A549 (cell line): Measurements from ENCODE around the gene SLC12A8. TPM values are rescaled to one million over a fixed set of nuclear protein-coding genes. Genes with fewer than 3 reads are reported as not detected.

Experiments used
- ATAC-seq, 2 experiments: fragments of 200-7000 bp in 1 of 2; fragments of >200 bp in 1 of 2; cut with Nextera tagmentation in 1 of 2; cut with Tn5 transposase in 1 of 2; 3 replicates each; pipeline versions ENCODE4 v1.8.0 to v1.9.1; 2018 to 2020; ENCODE audit warnings: mild to moderate bottlenecking in 1 of 2, moderate library complexity in 1 of 2
- CTCF ChIA-PET: fragments of 300-600 bp; sonication (Branson Sonifier 250); formaldehyde crosslinking; extraction: SDS; loops from one replicate; lab custom pipeline; 2021; ENCODE audit warnings: antibody characterized with exemption, inconsistent platforms; lab: Yijun Ruan, JAX
- POLR2A ChIA-PET: fragments of 350-600 bp; formaldehyde crosslinking; extraction: SDS; loops from one replicate; lab custom pipeline; 2021; ENCODE audit warnings: antibody characterized with exemption, inconsistent platforms; lab: Yijun Ruan, JAX
- DNase-seq, 2 experiments: peaks; one replicate each; pipeline versions ENCODE4 v3.0.0 to v3.0.0-alpha.2; 2011 to 2016; ENCODE audit warnings: low read depth in 1 of 2, low spot score in 1 of 2
- FAIRE-seq: peaks from 2 replicates; lab custom pipeline; 2011; peaks lifted over from hg19 to GRCh38; lab: Jason Lieb, UNC
- H3K27ac ChIP-seq, 2 experiments: fragments of >200 bp; sonication (Bioruptor Twin); formaldehyde crosslinking; 3 replicates each; pipeline ENCODE4 v1.5.1; 2016 to 2017
- H3K4me1 ChIP-seq: fragments of >200 bp; sonication (Bioruptor Twin); formaldehyde crosslinking; 3 replicates; pipeline ENCODE4 v1.6.1; 2016
- H3K4me2 ChIP-seq: fragments of >200 bp; sonication (Bioruptor Twin); formaldehyde crosslinking; 3 replicates; pipeline ENCODE4 v1.6.1; 2016
- H3K4me3 ChIP-seq: fragments of >200 bp; sonication (Bioruptor Twin); formaldehyde crosslinking; 3 replicates; pipeline ENCODE4 v1.5.1; 2016
- H3K9me3 ChIP-seq: fragments of >200 bp; sonication (Bioruptor Twin); formaldehyde crosslinking; 3 replicates; pipeline ENCODE4 v1.6.1; 2016
- CBX2 ChIP-seq: fragments of 200-600 bp; sonication (generic); IDR thresholded peaks from 2 replicates; pipeline ENCODE4 v1.6.1; 2016; ENCODE audit warnings: low read depth, mild to moderate bottlenecking, borderline replicate concordance
- CBX8 ChIP-seq: fragments of 200-600 bp; sonication (generic); IDR thresholded peaks from 2 replicates; pipeline ENCODE4 v1.6.1; 2016
- CHD4 ChIP-seq: fragments of 200-600 bp; sonication (generic); IDR thresholded peaks from 2 replicates; pipeline ENCODE4 v1.6.1; 2016; ENCODE audit warnings: antibody characterized with exemption, mild to moderate bottlenecking, borderline replicate concordance
- CTCF ChIP-seq: fragments of >200 bp; sonication (Bioruptor Twin); formaldehyde crosslinking; IDR thresholded peaks from 3 replicates; pipeline ENCODE4 v1.5.1; 2016
- EHF ChIP-seq: fragments of 250-450 bp; sonication (Bioruptor Pico); IDR thresholded peaks from 2 replicates; pipeline ENCODE4 v1.5.0; 2020; ENCODE audit warnings: mild to moderate bottlenecking
- EHMT2 ChIP-seq: fragments of 200-600 bp; sonication (generic); IDR thresholded peaks from 2 replicates; pipeline ENCODE4 v1.6.1; 2016; ENCODE audit warnings: antibody characterized with exemption, low read depth, mild to moderate bottlenecking, moderate library complexity
- EP300 ChIP-seq, 2 experiments: fragments of >200 bp; sonication (Bioruptor Twin); formaldehyde crosslinking; IDR thresholded peaks; 2 replicates in 1 of 2; 3 replicates in 1 of 2; pipeline ENCODE4 v1.6.1; 2016 to 2017
- FOSB ChIP-seq: fragments of 250-450 bp; sonication (Bioruptor Pico); IDR thresholded peaks from 2 replicates; pipeline ENCODE4 v1.5.0; 2020; ENCODE audit warnings: mild to moderate bottlenecking, moderate library complexity
- FOXS1 ChIP-seq: fragments of 250-450 bp; sonication (Bioruptor Pico); IDR thresholded peaks from 2 replicates; pipeline ENCODE4 v1.5.0; 2020; ENCODE audit warnings: mild to moderate bottlenecking, moderate library complexity
- HDAC2 ChIP-seq: fragments of 200-600 bp; sonication (generic); IDR thresholded peaks from 2 replicates; pipeline ENCODE4 v1.6.1; 2016
- HOXA7 ChIP-seq: fragments of 250-450 bp; sonication (Bioruptor Pico); IDR thresholded peaks from 2 replicates; pipeline ENCODE4 v1.5.0; 2020; ENCODE audit warnings: mild to moderate bottlenecking, moderate library complexity
- HOXB13 ChIP-seq: fragments of 250-450 bp; sonication (Bioruptor Pico); IDR thresholded peaks from 2 replicates; pipeline ENCODE4 v1.5.0; 2020; ENCODE audit warnings: low read depth, mild to moderate bottlenecking, moderate library complexity
- HOXB5 ChIP-seq: fragments of 250-450 bp; sonication (Bioruptor Pico); IDR thresholded peaks from 2 replicates; pipeline ENCODE4 v1.5.0; 2020; ENCODE audit warnings: mild to moderate bottlenecking, moderate library complexity
- JUNB ChIP-seq: fragments of >200 bp; sonication (Bioruptor Twin); formaldehyde crosslinking; IDR thresholded peaks from 2 replicates; pipeline ENCODE4 v1.6.1; 2016
- KDM5A ChIP-seq: fragments of 200-600 bp; sonication (generic); IDR thresholded peaks from 2 replicates; pipeline ENCODE4 v1.6.1; 2016; ENCODE audit warnings: antibody characterized with exemption, mild to moderate bottlenecking
- MAZ ChIP-seq: fragments of 150-350 bp; IDR thresholded peaks from 2 replicates; pipeline ENCODE4 v1.6.1; 2014; ENCODE audit warnings: antibody characterized with exemption, low read depth, low read length, borderline replicate concordance
- MYC ChIP-seq: IDR thresholded peaks from 2 replicates; pipeline ENCODE4 v1.6.1; 2012; ENCODE audit warnings: mild to moderate bottlenecking, inconsistent platforms, low read length, improper control_type of control experiment, borderline replicate concordance
- NFE2L2 ChIP-seq: fragments of 150-350 bp; conservative IDR thresholded peaks from 2 replicates; pipeline ENCODE4 v1.6.1; 2014; ENCODE audit warnings: low read length
- NPAS2 ChIP-seq: fragments of 250-450 bp; sonication (Bioruptor Pico); IDR thresholded peaks from 2 replicates; pipeline ENCODE4 v1.8.0; 2022; ENCODE audit warnings: mild to moderate bottlenecking, moderate library complexity, borderline replicate concordance
- NR3C1 ChIP-seq: fragments of >200 bp; sonication (Bioruptor Twin); formaldehyde crosslinking; IDR thresholded peaks from 3 replicates; pipeline ENCODE4 v1.6.1; 2017
- RAD21 ChIP-seq, 2 experiments: fragments of >200 bp in 1 of 2; sonication (Bioruptor Twin) in 1 of 2; formaldehyde crosslinking in 1 of 2; IDR thresholded peaks in 1 of 2; conservative IDR thresholded peaks in 1 of 2; 2 replicates in 1 of 2; 3 replicates in 1 of 2; pipeline ENCODE4 v1.6.1; 2012 to 2018; ENCODE audit warnings: inconsistent platforms in 1 of 2
- RARB ChIP-seq: fragments of 250-450 bp; sonication (Bioruptor Pico); IDR thresholded peaks from 2 replicates; pipeline ENCODE4 v1.8.0; 2021; ENCODE audit warnings: mild to moderate bottlenecking, moderate library complexity
- RFX5 ChIP-seq: fragments of 450-650 bp; IDR thresholded peaks from 2 replicates; pipeline ENCODE4 v1.7.1; 2014; ENCODE audit warnings: antibody characterized with exemption, mild to moderate bottlenecking, moderate library complexity
- RNF2 ChIP-seq: fragments of 200-600 bp; sonication (generic); IDR thresholded peaks from 2 replicates; pipeline ENCODE4 v1.6.1; 2016; ENCODE audit warnings: low read depth, mild to moderate bottlenecking, antibody characterized with exemption, moderate library complexity, borderline replicate concordance
- TFCP2L1 ChIP-seq: fragments of 250-450 bp; sonication (Bioruptor Pico); IDR thresholded peaks from 2 replicates; pipeline ENCODE4 v1.5.0; 2021; ENCODE audit warnings: mild to moderate bottlenecking
- TP53 ChIP-seq: fragments of 250-450 bp; sonication (Bioruptor Pico); IDR thresholded peaks from 2 replicates; pipeline ENCODE4 v1.5.0; 2021; ENCODE audit warnings: mild to moderate bottlenecking, moderate library complexity
- USF2 ChIP-seq: fragments of 450-650 bp; IDR thresholded peaks from 2 replicates; pipeline ENCODE4 v1.6.1; 2014; ENCODE audit warnings: antibody characterized with exemption
- ZNF302 ChIP-seq: fragments of 250-450 bp; sonication (Bioruptor Pico); IDR thresholded peaks from 2 replicates; pipeline ENCODE4 v1.9.0; 2021; ENCODE audit warnings: inconsistent platforms, mild to moderate bottlenecking, moderate library complexity
- ZSCAN20 ChIP-seq: fragments of 250-450 bp; sonication (Bioruptor Pico); IDR thresholded peaks from 2 replicates; pipeline ENCODE4 v1.8.0; 2022; ENCODE audit warnings: mild to moderate bottlenecking, moderate library complexity
- WGBS: methylation state at CpG from one replicate; pipeline ENCODE4 v1.1.6; 2017; ENCODE audit errors: missing lambda C conversion rate; 5-methylcytosine and 5-hydroxymethylcytosine counted together
- polyA plus RNA-seq, 4 experiments: library from polyadenylated mRNA; depleted of rRNA in 3 of 4; stranded (reverse); fragments of >200 nt; fragmentation: RNase III in 1 of 4; extraction: RNeasy Plus Mini Kit Qiagen cat#74134 plus additional on column Dnase treatment in 1 of 4; gene quantifications; 2 replicates in 3 of 4; 3 replicates in 1 of 4; pipeline ENCODE4 v1.2.3, GENCODE V29; 2011 to 2017
- TF ChIP-seq, protein P1 (sequence below): IDR thresholded peaks from 2 replicates; pipeline ENCODE4 v1.6.1; 2012
- TF ChIP-seq, protein P2 (sequence below): fragments of 250-450 bp; sonication (Bioruptor Pico); IDR thresholded peaks from 2 replicates; pipeline ENCODE4 v1.5.0; 2020; ENCODE audit warnings: low read depth, mild to moderate bottlenecking, moderate library complexity

Gene SLC12A8
- polyA plus RNA-seq, 2 of the 4 experiments (the other 2 are of a cell fraction) = 1.1 to 4.2 TPM

GRCh38 chr3:125154110-125154509 lies 58.4 kb downstream of the SLC12A8 start:
- ATAC-seq (no peak), DNase-seq (no peak), FAIRE-seq (no peak)
- CTCF ChIA-PET = interaction anchor here (0.8 to 1.0 kb wide), 3 partner anchors 9 to 393 kb away, joined by 3 to 4 read pairs (median 3); no protein-coding TSS in a partner anchor
- H3K4me1 ChIP-seq = no peaks in the 10 kb centered on the region
- no peak for TF ChIP-seq RARB (CRISPR knock-in tag)
- no peak for TF ChIP-seq HOXB5 (CRISPR knock-in tag)
- TF ChIP-seq FOXS1 (CRISPR knock-in tag) = no peak
- TF ChIP-seq, protein P1, sequence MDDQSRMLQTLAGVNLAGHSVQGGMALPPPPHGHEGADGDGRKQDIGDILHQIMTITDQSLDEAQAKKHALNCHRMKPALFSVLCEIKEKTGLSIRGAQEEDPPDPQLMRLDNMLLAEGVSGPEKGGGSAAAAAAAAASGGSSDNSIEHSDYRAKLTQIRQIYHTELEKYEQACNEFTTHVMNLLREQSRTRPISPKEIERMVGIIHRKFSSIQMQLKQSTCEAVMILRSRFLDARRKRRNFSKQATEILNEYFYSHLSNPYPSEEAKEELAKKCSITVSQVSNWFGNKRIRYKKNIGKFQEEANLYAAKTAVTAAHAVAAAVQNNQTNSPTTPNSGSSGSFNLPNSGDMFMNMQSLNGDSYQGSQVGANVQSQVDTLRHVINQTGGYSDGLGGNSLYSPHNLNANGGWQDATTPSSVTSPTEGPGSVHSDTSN = no peak
- TF ChIP-seq HOXB13 (CRISPR knock-in tag) = no peak
- no peak for TF ChIP-seq ZSCAN20 (CRISPR knock-in tag)
- no peak for TF ChIP-seq MYC
- TF ChIP-seq CBX8 = no peak
- no peak for TF ChIP-seq MAZ
- no peak overlapping the region for H3K4me2 ChIP-seq
- WGBS = 86% methylated on average over 3 of the region's 3 CpGs
- H3K4me3 ChIP-seq = no peak overlapping the region
- POLR2A ChIA-PET = no interaction called here
- no peak overlapping the region for H3K27ac ChIP-seq
- H3K9me3 ChIP-seq = no peaks in the 10 kb centered on the region

DNA sequence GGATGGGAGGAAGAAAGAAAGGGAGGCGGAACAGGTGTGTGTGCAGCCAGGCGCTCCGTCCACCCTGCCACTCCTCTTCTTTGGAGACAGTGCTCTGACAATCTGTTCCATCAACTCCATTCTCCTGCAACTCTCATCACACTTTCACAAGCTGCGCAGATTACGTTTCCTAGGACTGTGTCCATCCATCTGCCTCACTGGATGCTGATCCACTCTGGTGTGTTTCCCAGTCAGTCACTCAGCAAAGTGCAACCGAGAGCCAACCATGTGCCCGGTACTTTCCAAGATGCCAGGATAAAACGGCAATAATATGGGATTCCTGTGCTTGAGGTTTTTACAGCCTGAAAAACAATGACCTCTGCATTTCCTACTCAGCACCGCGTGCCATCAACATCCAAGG lies 59.6 kb downstream of the SLC12A8 start:
- H3K9me3 ChIP-seq = no peaks in the 10 kb centered on the region
- FAIRE-seq (no peak), DNase-seq (no peak), ATAC-seq (no peak)
- H3K4me2 ChIP-seq = no peak overlapping the region
- TF ChIP-seq EHMT2 (no peak), NPAS2 (CRISPR knock-in tag) (no peak), HOXA7 (no peak), RAD21 (conservative IDR thresholded peaks at IDR 0.05 in 1 of 2, IDR thresholded peaks at IDR 0.05 in 1 of 2) (no peak), TFCP2L1 (CRISPR knock-in tag) (no peak), CHD4 (no peak), CBX8 (no peak), ZSCAN20 (CRISPR knock-in tag) (no peak), ZNF302 (CRISPR knock-in tag) (no peak), FOSB (CRISPR knock-in tag) (no peak)
- no peaks in the 10 kb centered on the region for H3K4me1 ChIP-seq
- no peak overlapping the region for H3K4me3 ChIP-seq
- ChIA-PET CTCF (no interaction called here), POLR2A (no interaction called here)
- WGBS = 96% methylated on average over 9 of the region's 10 CpGs
- H3K27ac ChIP-seq = no peak overlapping the region

DNA sequence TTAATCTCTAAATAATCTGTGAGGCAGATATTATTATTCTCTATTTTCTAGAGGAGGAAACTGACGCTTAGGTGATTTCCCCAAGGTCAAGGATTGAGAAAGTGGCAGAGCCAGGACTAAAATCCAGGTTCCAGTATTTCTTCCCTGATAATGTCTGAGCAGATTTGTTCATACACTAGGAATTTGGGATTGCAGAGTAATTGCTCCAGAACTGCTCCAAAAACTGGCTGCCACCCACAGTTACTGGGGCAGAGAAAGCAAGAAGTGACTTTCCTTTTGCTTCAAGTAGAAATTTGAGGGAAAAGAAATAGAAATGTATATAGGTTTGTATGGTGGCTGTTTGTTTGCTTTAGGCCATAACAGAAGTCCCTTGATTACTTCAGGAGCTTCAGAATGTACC lies 60.6 kb downstream of the SLC12A8 start:
- no peak overlapping the region for H3K4me3 ChIP-seq
- no peak overlapping the region for H3K27ac ChIP-seq
- 80% methylated on average over 1 of the region's 1 CpG for WGBS
- ATAC-seq (no peak), FAIRE-seq (no peak), DNase-seq (no peak)
- POLR2A ChIA-PET = no interaction called here
- H3K9me3 ChIP-seq = no peaks in the 10 kb centered on the region
- H3K4me1 ChIP-seq = no peaks in the 10 kb centered on the region
- CTCF ChIA-PET = no interaction called here
- TF ChIP-seq CTCF = no peak
- no peak for TF ChIP-seq TP53
- TF ChIP-seq NPAS2 (CRISPR knock-in tag) = no peak
- TF ChIP-seq CBX2 = no peak
- no peak for TF ChIP-seq RNF2
- no peak for TF ChIP-seq JUNB
- no peak for TF ChIP-seq HOXA7
- no peak for TF ChIP-seq EHF (CRISPR knock-in tag)
- no peak for TF ChIP-seq HDAC2
- no peak for TF ChIP-seq EP300 (IDR thresholded peaks at IDR 0.05)
- TF ChIP-seq NFE2L2 = no peak
- TF ChIP-seq, protein P1 = no peak
- no peak for TF ChIP-seq HOXB13 (CRISPR knock-in tag)
- TF ChIP-seq NR3C1 = no peak
- no peak for TF ChIP-seq USF2
- no peak for TF ChIP-seq ZSCAN20 (CRISPR knock-in tag)
- TF ChIP-seq, protein P2, sequence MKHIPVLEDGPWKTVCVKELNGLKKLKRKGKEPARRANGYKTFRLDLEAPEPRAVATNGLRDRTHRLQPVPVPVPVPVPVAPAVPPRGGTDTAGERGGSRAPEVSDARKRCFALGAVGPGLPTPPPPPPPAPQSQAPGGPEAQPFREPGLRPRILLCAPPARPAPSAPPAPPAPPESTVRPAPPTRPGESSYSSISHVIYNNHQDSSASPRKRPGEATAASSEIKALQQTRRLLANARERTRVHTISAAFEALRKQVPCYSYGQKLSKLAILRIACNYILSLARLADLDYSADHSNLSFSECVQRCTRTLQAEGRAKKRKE (CRISPR knock-in tag) = no peak
- TF ChIP-seq KDM5A = no peak
- TF ChIP-seq RFX5 = no peak
- TF ChIP-seq, all 56 proteins: peak for 0
- no peak overlapping the region for H3K4me2 ChIP-seq
